Adrenal gland (tissue), 5 donors: ENCODE measurements around the gene LDLRAD2.

Experiments
- POLR2A ChIP-seq, 2 donors: fragments of 450-650 bp; IDR thresholded peaks; one replicate each; pipeline ENCODE4 v1.6.1; 2017; ENCODE audit warnings: antibody characterized with exemption in 2 of 2, mild to moderate bottlenecking in 2 of 2, moderate library complexity in 1 of 2
- TF ChIP-seq, protein P1 (sequence below), 6 experiments: fragments of 450-650 bp in 4 of 6; fragments of 200-600 bp in 2 of 6; sonication (generic) in 1 of 6; IDR thresholded peaks; 1 replicate in 5 of 6; 2 replicates in 1 of 6; pipeline versions ENCODE4 v1.5.1 to v1.8.0; 2016 to 2021; ENCODE audit warnings: antibody characterized with exemption in 6 of 6, mild to moderate bottlenecking in 2 of 6, moderate library complexity in 1 of 6
- donor health status: DM: no; HTN: no; CAD: no.

DNA sequence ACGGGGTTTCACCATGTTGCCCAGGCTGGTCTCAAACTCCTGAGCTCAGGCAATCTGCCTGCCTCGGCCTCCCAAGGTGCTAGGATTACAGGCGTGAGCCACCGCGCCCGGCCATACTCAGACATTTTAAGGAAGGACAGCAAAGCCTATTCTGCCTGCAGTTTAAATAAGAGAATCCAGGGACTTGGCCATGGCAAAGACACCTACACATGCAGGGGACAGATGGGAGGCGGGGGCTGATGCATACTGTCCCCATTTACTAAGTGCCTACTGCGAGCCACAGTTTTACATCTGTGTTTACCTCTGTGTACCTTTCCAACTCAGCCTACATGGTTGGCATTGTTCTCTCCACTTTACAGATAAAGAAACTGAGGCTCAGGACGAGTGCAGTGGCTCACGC lies 25.4 kb downstream of the LDLRAD2 start:
- TF ChIP-seq, protein P1, sequence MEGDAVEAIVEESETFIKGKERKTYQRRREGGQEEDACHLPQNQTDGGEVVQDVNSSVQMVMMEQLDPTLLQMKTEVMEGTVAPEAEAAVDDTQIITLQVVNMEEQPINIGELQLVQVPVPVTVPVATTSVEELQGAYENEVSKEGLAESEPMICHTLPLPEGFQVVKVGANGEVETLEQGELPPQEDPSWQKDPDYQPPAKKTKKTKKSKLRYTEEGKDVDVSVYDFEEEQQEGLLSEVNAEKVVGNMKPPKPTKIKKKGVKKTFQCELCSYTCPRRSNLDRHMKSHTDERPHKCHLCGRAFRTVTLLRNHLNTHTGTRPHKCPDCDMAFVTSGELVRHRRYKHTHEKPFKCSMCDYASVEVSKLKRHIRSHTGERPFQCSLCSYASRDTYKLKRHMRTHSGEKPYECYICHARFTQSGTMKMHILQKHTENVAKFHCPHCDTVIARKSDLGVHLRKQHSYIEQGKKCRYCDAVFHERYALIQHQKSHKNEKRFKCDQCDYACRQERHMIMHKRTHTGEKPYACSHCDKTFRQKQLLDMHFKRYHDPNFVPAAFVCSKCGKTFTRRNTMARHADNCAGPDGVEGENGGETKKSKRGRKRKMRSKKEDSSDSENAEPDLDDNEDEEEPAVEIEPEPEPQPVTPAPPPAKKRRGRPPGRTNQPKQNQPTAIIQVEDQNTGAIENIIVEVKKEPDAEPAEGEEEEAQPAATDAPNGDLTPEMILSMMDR (IDR thresholded peaks at IDR 0.05) = no peak
- TF ChIP-seq POLR2A (IDR thresholded peaks at IDR 0.05) = no peak
